A549 treated with GW870086 at 1 μM for 4 hours (cell line): Measurements from ENCODE around the gene EDA2R. TPM values are rescaled to one million over a fixed set of nuclear protein-coding genes. Genes with fewer than 3 reads are reported as not detected.

Experiments
- total RNA-seq: library from RNA; stranded (reverse); fragments of 200-300 nt; extraction: Qiagen RNA extraction; gene quantifications from 5 replicates; pipeline ENCODE4 v1.2.3, GENCODE V29; 2022; ENCODE audit warnings: low read depth

EDA2R gene, protein sequence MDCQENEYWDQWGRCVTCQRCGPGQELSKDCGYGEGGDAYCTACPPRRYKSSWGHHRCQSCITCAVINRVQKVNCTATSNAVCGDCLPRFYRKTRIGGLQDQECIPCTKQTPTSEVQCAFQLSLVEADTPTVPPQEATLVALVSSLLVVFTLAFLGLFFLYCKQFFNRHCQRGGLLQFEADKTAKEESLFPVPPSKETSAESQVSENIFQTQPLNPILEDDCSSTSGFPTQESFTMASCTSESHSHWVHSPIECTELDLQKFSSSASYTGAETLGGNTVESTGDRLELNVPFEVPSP
- total RNA-seq = 10.5 to 13.5 TPM (median 12.3 TPM) in 5 replicates

DNA sequence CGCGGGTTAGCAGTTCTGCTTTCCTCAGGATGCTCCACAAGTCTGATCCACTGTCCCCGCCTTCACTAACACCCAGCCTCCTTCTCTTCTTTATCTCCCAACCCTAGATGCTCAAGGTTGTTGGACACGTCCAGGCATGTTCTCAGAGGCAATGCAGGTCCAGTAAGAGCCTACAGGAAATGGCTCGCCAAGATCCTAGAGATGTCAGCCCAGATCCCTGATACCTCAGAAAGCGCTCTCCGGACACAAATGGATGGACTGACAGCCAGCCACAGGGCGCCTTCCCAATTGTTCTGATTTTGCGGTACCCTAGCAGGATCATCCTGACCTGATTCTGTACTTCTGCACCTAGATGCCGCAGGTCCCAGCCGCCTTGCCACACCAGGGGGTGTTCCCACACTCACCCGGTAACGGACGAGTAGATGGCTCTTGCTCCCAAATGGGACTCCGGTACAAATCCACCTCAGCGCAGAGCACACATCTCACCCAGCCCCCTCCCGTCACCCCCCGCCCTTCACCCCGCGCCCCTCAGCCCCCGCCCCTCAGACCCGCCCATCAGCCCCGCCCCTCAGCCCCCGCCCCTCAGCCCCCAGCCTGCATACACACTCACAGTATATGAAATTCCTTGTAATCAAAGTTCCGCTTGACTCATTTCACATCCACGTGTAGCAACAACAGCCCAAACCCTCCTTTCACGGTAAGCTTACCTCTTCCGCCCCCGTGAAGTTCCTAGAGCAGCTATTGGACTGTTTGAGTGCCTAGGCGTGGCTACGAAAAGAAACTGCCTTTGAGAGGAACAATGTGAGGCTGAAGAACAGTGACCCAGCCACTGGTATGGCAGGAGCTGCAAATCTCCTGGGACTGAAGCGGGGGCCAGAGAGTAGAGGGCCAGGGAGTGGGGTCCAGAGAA lies at the start of gene EDA2R:
Gene EDA2R, minus strand, starts transcription at position 488 of the 910 bp plus-strand sequence. CDS start 23,058 bp downstream, outside the sequence.

